NCI-H2029 (cell line): Measurements from ENCODE around the gene RCSD1.

ENCODE experiments used
- DNase-seq: peaks from one replicate; lab custom pipeline; 2025; lab: John Stamatoyannopoulos, UW

RCSD1 gene

GRCh38 chr1:167747988-167748387 lies 118.0 kb downstream of the RCSD1 start:
- DNase-seq, result no peak

- DNase-seq, result no peak
These were observed 118.9 kb downstream of the RCSD1 start for GRCh38 chr1:167748906-167749305.

- DNase-seq, result no peak
These were observed 119.7 kb downstream of the RCSD1 start for GRCh38 chr1:167749741-167750140.

- no peak for DNase-seq
These were observed 120.6 kb downstream of the RCSD1 start for GRCh38 chr1:167750641-167751040.

- no peak for DNase-seq
These were observed 121.6 kb downstream of the RCSD1 start for GRCh38 chr1:167751676-167752075.

- no peak for DNase-seq
These were observed 122.4 kb downstream of the RCSD1 start for GRCh38 chr1:167752219-167752985.

GRCh38 chr1:167755654-167756053 lies 125.6 kb downstream of the RCSD1 start:
- no peak for DNase-seq
